A673 (cell line): ENCODE data around the gene ATPAF1.

Source experiments
- CTCF ChIP-seq: fragments of 300-800, 200-600 bp; sonication (generic); conservative IDR thresholded peaks from 2 replicates; pipeline ENCODE4 v1.5.1; 2017; ENCODE audit warnings: low read depth, mild to moderate bottlenecking, antibody characterized with exemption, low read length, moderate library complexity, mixed read lengths
- EZH2 ChIP-seq: fragments of 200-600 bp; sonication (generic); IDR thresholded peaks from 2 replicates; pipeline ENCODE4 v1.6.1; 2017; ENCODE audit warnings: borderline replicate concordance, low read depth, mild to moderate bottlenecking, mixed read lengths, antibody characterized with exemption, low read length; ENCODE audit not compliant: poor library complexity, severe bottlenecking

- TF ChIP-seq CTCF (no peak), EZH2 (no peak)
These were observed 13.9 kb upstream of the ATPAF1 start for GRCh38 chr1:46682064-46682463.
